Osteocyte (in vitro differentiated cells): ENCODE results near the gene AMHR2. TPM values are rescaled to one million over a fixed set of nuclear protein-coding genes. Genes with fewer than 3 reads are reported as not detected.

Experiments used
- DNase-seq: peaks from one replicate; pipeline ENCODE4 v3.0.0; 2021; ENCODE audit warnings: mixed read lengths; ENCODE audit not compliant: unreplicated experiment; ENCODE audit errors: extremely low spot score
- H3K27ac Mint-ChIP-seq: one replicate; pipeline ENCODE4 v1.8.0; 2021; ENCODE audit warnings: mild to moderate bottlenecking, mixed read lengths; ENCODE audit not compliant: unreplicated experiment
- H3K27me3 Mint-ChIP-seq: one replicate; pipeline ENCODE4 v1.8.0; 2021; ENCODE audit warnings: mixed read lengths; ENCODE audit not compliant: unreplicated experiment
- H3K36me3 Mint-ChIP-seq: one replicate; pipeline ENCODE4 v1.8.0; 2021; ENCODE audit warnings: mixed read lengths; ENCODE audit not compliant: unreplicated experiment
- H3K4me1 Mint-ChIP-seq: one replicate; pipeline ENCODE4 v1.8.0; 2021; ENCODE audit warnings: mixed read lengths; ENCODE audit not compliant: unreplicated experiment
- H3K4me3 Mint-ChIP-seq: one replicate; pipeline ENCODE4 v1.8.0; 2021; ENCODE audit warnings: mild to moderate bottlenecking, moderate library complexity, mixed read lengths; ENCODE audit not compliant: unreplicated experiment
- H3K9me3 Mint-ChIP-seq: one replicate; pipeline ENCODE4 v1.8.0; 2021; ENCODE audit warnings: mixed read lengths; ENCODE audit not compliant: unreplicated experiment
- CTCF ChIP-seq: fragments of 200-600 bp; sonication (generic); IDR thresholded peaks from 2 replicates; pipeline ENCODE4 v1.5.0; 2021; ENCODE audit warnings: antibody characterized with exemption, mild to moderate bottlenecking, moderate library complexity
- total RNA-seq: library from RNA; stranded (reverse); gene quantifications from 2 replicates; pipeline ENCODE4 v1.2.1, GENCODE V29; 2021

The AMHR2 gene
- total RNA-seq, 1 donor from 2014 or later: not detected

- no peaks in the 10 kb centered on the region for H3K9me3 Mint-ChIP-seq
- H3K4me3 Mint-ChIP-seq: peak overlapping the region; percentile 98
- H3K27me3 Mint-ChIP-seq: no peaks in the 10 kb centered on the region
- H3K36me3 Mint-ChIP-seq: peaks cover 31% of the 10 kb centered on the region
- H3K4me1 Mint-ChIP-seq: peaks cover 22% of the 10 kb centered on the region
- DNase-seq: peak; percentile 95
- peak overlapping the region; percentile 100 for H3K27ac Mint-ChIP-seq
- peak; percentile 53 for TF ChIP-seq CTCF
Measured at GRCh38 chr12:53452159-53453077, 28.8 kb downstream of the AMHR2 start.

- no peak for DNase-seq
- no peaks in the 10 kb centered on the region for H3K9me3 Mint-ChIP-seq
- H3K4me1 Mint-ChIP-seq: peaks cover 22% of the 10 kb centered on the region
- no peaks in the 10 kb centered on the region for H3K27me3 Mint-ChIP-seq
- TF ChIP-seq CTCF: no peak
- peak overlapping the region; percentile 98 for H3K4me3 Mint-ChIP-seq
- H3K36me3 Mint-ChIP-seq: peaks cover 36% of the 10 kb centered on the region
- peak overlapping the region; percentile 68 for H3K27ac Mint-ChIP-seq
Measured at GRCh38 chr12:53453953-53454640, 30.4 kb downstream of the AMHR2 start.

GRCh38 chr12:53454707-53455106 lies 31.1 kb downstream of the AMHR2 start:
- TF ChIP-seq CTCF: no peak
- Mint-ChIP-seq H3K27me3 (no peaks in the 10 kb centered on the region), H3K4me1 (peaks cover 23% of the 10 kb centered on the region), H3K27ac (peak overlapping the region; percentile 45), H3K9me3 (no peaks in the 10 kb centered on the region), H3K4me3 (peak overlapping the region; percentile 98), H3K36me3 (peaks cover 40% of the 10 kb centered on the region)
- no peak for DNase-seq

GRCh38 chr12:53456654-53457366 lies 33.2 kb downstream of the AMHR2 start:
- TF ChIP-seq CTCF: no peak
- H3K4me1 Mint-ChIP-seq: peaks cover 26% of the 10 kb centered on the region
- H3K4me3 Mint-ChIP-seq: no peak overlapping the region
- no peaks in the 10 kb centered on the region for H3K9me3 Mint-ChIP-seq
- no peaks in the 10 kb centered on the region for H3K27me3 Mint-ChIP-seq
- DNase-seq: no peak
- H3K27ac Mint-ChIP-seq: no peak overlapping the region
- H3K36me3 Mint-ChIP-seq: peaks cover 59% of the 10 kb centered on the region
